HepG2 (cell line): ENCODE results near the gene BMPER. TPM values are rescaled to one million over a fixed set of nuclear protein-coding genes. Genes with fewer than 3 reads are reported as not detected.

Experiments used
- ATAC-seq: fragments of 200-7000 bp; cut with Tn5 transposase; 3 replicates; pipeline ENCODE4 v1.9.1; 2020; ENCODE audit warnings: mild to moderate bottlenecking, moderate library complexity
- BruUV-seq: library from RNA; stranded (reverse); fragments of 400-500 nt; replicated peaks from 2 replicates; lab custom pipeline; 2021; lab: Mats Ljungman, UMichigan
- CTCF ChIA-PET: fragments of 300-600 bp; formaldehyde crosslinking; extraction: SDS; loops from one replicate; lab custom pipeline; 2021; ENCODE audit warnings: low total read pairs, inconsistent platforms, low intra/inter-chr PET ratio; lab: Yijun Ruan, JAX
- POLR2A ChIA-PET: fragments of 350-600 bp; sonication (Branson Sonifier 250); formaldehyde crosslinking; loops from one replicate; lab custom pipeline; 2020; ENCODE audit warnings: antibody characterized with exemption, inconsistent platforms; lab: Yijun Ruan, JAX
- DNase-seq: peaks from one replicate; pipeline ENCODE4 v3.0.0-alpha.2; 2015; ENCODE audit warnings: low spot score
- FAIRE-seq: peaks from 3 replicates; lab custom pipeline; 2011; peaks lifted over from hg19 to GRCh38; lab: Jason Lieb, UNC
- H2AFZ ChIP-seq: one replicate; pipeline ENCODE4 v1.6.1; 2011; ENCODE audit warnings: low read length, inconsistent platforms
- H3K27ac ChIP-seq: fragments of 300-600 bp; 3 replicates; pipeline ENCODE4 v1.8.0; 2011; ENCODE audit warnings: mixed run types, mild to moderate bottlenecking, mixed read lengths, low read length, inconsistent platforms; ENCODE audit not compliant: insufficient read depth; ENCODE audit errors: extremely low read length
- H3K27me3 ChIP-seq, 2 experiments: fragments of 200-600 bp in 1 of 2; 2 replicates in 1 of 2; 3 replicates in 1 of 2; pipeline versions ENCODE4 v1.6.0 to v1.8.0; 2011; ENCODE audit warnings: low read length in 2 of 2, mild to moderate bottlenecking in 2 of 2, moderate library complexity in 2 of 2, inconsistent platforms in 1 of 2; ENCODE audit not compliant: insufficient read depth in 2 of 2, control insufficient read depth in 1 of 2
- H3K36me3 ChIP-seq, 2 experiments: fragments of 200-600 bp in 1 of 2; replicated peaks in 1 of 2; 2 replicates in 1 of 2; 3 replicates in 1 of 2; pipeline versions ENCODE4 v1.5.1 to v1.8.0; 2011; ENCODE audit warnings: low read length in 2 of 2, inconsistent platforms in 1 of 2; ENCODE audit not compliant: insufficient read depth in 2 of 2, control insufficient read depth in 1 of 2
- H3K4me1 ChIP-seq: 2 replicates; pipeline ENCODE4 v1.5.1; 2012; ENCODE audit warnings: low read length, inconsistent platforms; ENCODE audit not compliant: insufficient read depth
- H3K4me2 ChIP-seq: 2 replicates; pipeline ENCODE4 v1.6.0; 2011; ENCODE audit warnings: low read depth, low read length, inconsistent platforms
- H3K4me3 ChIP-seq, 3 experiments: fragments of 200-600 bp in 1 of 3; sonication (generic), shearing (Covaris generic) in 1 of 3; replicated peaks in 1 of 3; 2 replicates each; pipeline ENCODE4 v1.5.1; 2011 to 2016; ENCODE audit warnings: low read length in 3 of 3, inconsistent platforms in 2 of 3, low read depth in 2 of 3, mild to moderate bottlenecking in 2 of 3, control low read depth in 1 of 3, mixed read lengths in 1 of 3; ENCODE audit not compliant: insufficient read depth in 1 of 3
- H3K79me2 ChIP-seq: one replicate; pipeline ENCODE4 v1.6.1; 2011; ENCODE audit warnings: low read length, inconsistent platforms; ENCODE audit not compliant: insufficient read depth
- H3K9ac ChIP-seq: 2 replicates; pipeline ENCODE4 v1.6.0; 2011; ENCODE audit warnings: mild to moderate bottlenecking, low read depth, low read length, inconsistent platforms; ENCODE audit not compliant: insufficient read depth
- H3K9me3 ChIP-seq: 2 replicates; pipeline ENCODE4 v1.5.1; 2012; ENCODE audit warnings: mild to moderate bottlenecking, low read length
- H4K20me1 ChIP-seq: 2 replicates; pipeline ENCODE4 v1.6.0; 2011; ENCODE audit warnings: inconsistent platforms, mild to moderate bottlenecking, low read length, moderate library complexity; ENCODE audit not compliant: insufficient read depth
- CEBPG ChIP-seq: IDR thresholded peaks from 2 replicates; pipeline ENCODE4 v1.6.1; 2016
- CREM ChIP-seq, 2 experiments: sonication (generic) in 1 of 2; formaldehyde crosslinking in 1 of 2; IDR thresholded peaks; 2 replicates each; pipeline versions ENCODE4 v1.4.0 to v1.6.1; 2016 to 2020; ENCODE audit warnings: antibody characterized with exemption in 1 of 2, mild to moderate bottlenecking in 1 of 2, missing genetic modification reagents in 1 of 2
- ESRRA ChIP-seq: sonication (generic); formaldehyde crosslinking; IDR thresholded peaks from 2 replicates; pipeline ENCODE4 v1.5.1; 2020; ENCODE audit warnings: mild to moderate bottlenecking, low read depth, missing genetic modification reagents
- FOXM1 ChIP-seq: sonication (generic); formaldehyde crosslinking; IDR thresholded peaks from 2 replicates; pipeline ENCODE4 v1.5.0; 2020; ENCODE audit warnings: missing genetic modification reagents
- FOXO1 ChIP-seq: sonication (generic); formaldehyde crosslinking; IDR thresholded peaks from 2 replicates; pipeline ENCODE4 v1.4.0; 2020; ENCODE audit warnings: missing genetic modification reagents
- GATA4 ChIP-seq: sonication (generic); IDR thresholded peaks from 2 replicates; pipeline ENCODE4 v1.6.1; 2016; ENCODE audit warnings: antibody characterized with exemption, low read depth, borderline replicate concordance
- HOXA5 ChIP-seq: sonication (generic); formaldehyde crosslinking; IDR thresholded peaks from 2 replicates; pipeline ENCODE4 v1.4.0; 2020; ENCODE audit warnings: missing genetic modification reagents
- HOXA9 ChIP-seq: sonication (generic); formaldehyde crosslinking; IDR thresholded peaks from 2 replicates; pipeline ENCODE4 v1.8.1; 2022; ENCODE audit warnings: missing genetic modification reagents, mild to moderate bottlenecking, moderate library complexity, borderline replicate concordance
- KDM5A ChIP-seq: fragments of 200-600 bp; sonication (generic); IDR thresholded peaks from 2 replicates; pipeline ENCODE4 v1.7.0; 2018; ENCODE audit warnings: antibody characterized with exemption, mild to moderate bottlenecking, low read length, borderline replicate concordance
- NFKB2 ChIP-seq: sonication (generic); formaldehyde crosslinking; IDR thresholded peaks from 2 replicates; pipeline ENCODE4 v1.4.0; 2020; ENCODE audit warnings: missing genetic modification reagents, borderline replicate concordance
- SNRNP70 ChIP-seq: fragments of 200-400 bp; formaldehyde crosslinking; IDR thresholded peaks from 2 replicates; pipeline ENCODE4 v1.6.1; 2017; ENCODE audit warnings: mild to moderate bottlenecking, low read depth, low read length, moderate library complexity
- SRSF4 ChIP-seq: fragments of 200-400 bp; formaldehyde crosslinking; IDR thresholded peaks from one replicate; pipeline ENCODE4 v1.6.1; 2018; ENCODE audit warnings: mild to moderate bottlenecking, low read depth, low read length, moderate library complexity; ENCODE audit not compliant: poor library complexity, severe bottlenecking
- SSRP1 ChIP-seq: IDR thresholded peaks from 2 replicates; pipeline ENCODE4 v1.6.1; 2016; ENCODE audit warnings: control low read depth
- U2AF2 ChIP-seq: fragments of 200-400 bp; formaldehyde crosslinking; IDR thresholded peaks from 2 replicates; pipeline ENCODE4 v1.6.1; 2017; ENCODE audit warnings: low read depth, mild to moderate bottlenecking, low read length
- ZNF367 ChIP-seq: sonication (generic); formaldehyde crosslinking; IDR thresholded peaks from 2 replicates; pipeline ENCODE4 v1.4.0; 2020; ENCODE audit warnings: missing genetic modification reagents, borderline replicate concordance
- ZNF530 ChIP-seq: sonication (generic); formaldehyde crosslinking; IDR thresholded peaks from 2 replicates; pipeline ENCODE4 v1.5.0; 2020; ENCODE audit warnings: low read depth, mild to moderate bottlenecking, missing genetic modification reagents
- ZNF557 ChIP-seq: sonication (generic); formaldehyde crosslinking; IDR thresholded peaks from 2 replicates; pipeline ENCODE4 v1.4.0; 2020; ENCODE audit warnings: missing genetic modification reagents
- ZNF709 ChIP-seq: sonication (generic); formaldehyde crosslinking; IDR thresholded peaks from 2 replicates; pipeline ENCODE4 v1.5.0; 2020; ENCODE audit warnings: mild to moderate bottlenecking, missing genetic modification reagents
- ZNF713 ChIP-seq: sonication (generic); formaldehyde crosslinking; IDR thresholded peaks from 2 replicates; pipeline ENCODE4 v1.4.0; 2020; ENCODE audit warnings: mild to moderate bottlenecking, missing genetic modification reagents
- ZSCAN9 ChIP-seq: IDR thresholded peaks from 2 replicates; pipeline ENCODE4 v1.6.1; 2016; ENCODE audit warnings: borderline replicate concordance
- WGBS: methylation state at CpG from one replicate; pipeline ENCODE4 v1.1.6; 2017; ENCODE audit warnings: low lambda C conversion rate; 5-methylcytosine and 5-hydroxymethylcytosine counted together
- in situ Hi-C: cut with HindIII; loops from 2 replicates; pipeline ENCODE4 v1.10.0; 2017; ENCODE audit warnings: low pct_unique_long_range_greater_than_20kb; ENCODE audit not compliant: extremely low pct_ligation_motif_present
- intact Hi-C: fragments of 100-400 bp; cut with micrococcal nuclease; formaldehyde crosslinking; loops from one replicate; pipeline ENCODE4 v1.10.0; 2022; ENCODE audit not compliant: unreplicated experiment
- polyA plus RNA-seq, 8 experiments: library from polyadenylated mRNA; depleted of rRNA in 3 of 8; stranded (reverse) in 7 of 8; unstranded in 1 of 8; fragments of >200 nt; fragmentation: Illumina TruSeq in 4 of 8; extraction: Trizol in 4 of 8; gene quantifications; 2 replicates each; pipeline versions ENCODE4 v1.2.1 to v1.2.3, GENCODE V29; 2011 to 2016; ENCODE audit warnings: low read depth in 4 of 8, missing spikeins in 1 of 8, mixed read lengths in 1 of 8; ENCODE audit not compliant: insufficient read depth in 1 of 8
- total RNA-seq, 5 experiments: library from RNA; depleted of rRNA; stranded (reverse); fragments of >200 nt; fragmentation: Illumina TruSeq; extraction: Trizol; gene quantifications; 2 replicates each; pipeline ENCODE4 v1.2.3, GENCODE V29; 2016; ENCODE audit warnings: low read depth in 1 of 5

Gene BMPER
- total and polyA plus RNA-seq, 2 of the 13 experiments (the other 11 are each of a cell fraction or from before 2014, with no cell fraction given): not detected

- TF ChIP-seq ZNF530: no peak
- TF ChIP-seq SRSF4: no peak
- no peak for TF ChIP-seq U2AF2
- TF ChIP-seq FOXM1 (CRISPR knock-in tag): no peak
Measured at GRCh38 chr7:34025600-34025999, 120.3 kb downstream of the BMPER start (continued).

GRCh38 chr7:34026481-34027190, 121.3 kb downstream of the BMPER start:
- Histone ChIP-seq H3K4me1 (no peaks in the 10 kb centered on the region), H3K27ac (no peak overlapping the region), H3K79me2 (no peaks in the 10 kb centered on the region), H4K20me1 (no peaks in the 10 kb centered on the region), H2AFZ (no peak overlapping the region), H3K4me3 (no peak overlapping the region), H3K4me2 (no peak overlapping the region), H3K9ac (no peak overlapping the region), H3K36me3 (no peaks in the 10 kb centered on the region), H3K9me3 (no peaks in the 10 kb centered on the region), H3K27me3 (no peaks in the 10 kb centered on the region; a peak in 2 of 5 replicates)
- TF ChIP-seq SNRNP70: no peak
- ChIA-PET POLR2A (no interaction called here), CTCF (no interaction called here)
- 26% methylated on average over 4 of the region's 4 CpGs for whole genome bisulfite sequencing
- FAIRE-seq: no peak
- no peak for DNase-seq
- ATAC-seq: no peak
- BruUV-seq: no TSS peak
- intact Hi-C loops: no loop called here
- in situ Hi-C loops: no loop called here

GRCh38 chr7:34031156-34031555, 125.8 kb downstream of the BMPER start:
- Histone ChIP-seq H3K36me3 (no peaks in the 10 kb centered on the region), H4K20me1 (no peaks in the 10 kb centered on the region), H3K9me3 (no peaks in the 10 kb centered on the region), H2AFZ (no peak overlapping the region), H3K4me3 (no peak overlapping the region), H3K4me2 (no peak overlapping the region), H3K79me2 (no peaks in the 10 kb centered on the region), H3K4me1 (peaks cover 12% of the 10 kb centered on the region), H3K9ac (no peak overlapping the region), H3K27ac (no peak overlapping the region), H3K27me3 (no peaks in the 10 kb centered on the region)
- 19% methylated on average over 2 of the region's 2 CpGs for WGBS
- no TSS peak for BruUV-seq
- CTCF ChIA-PET: no interaction called here
- intact Hi-C loops: no loop called here
- ATAC-seq (no peak), FAIRE-seq (no peak), DNase-seq (no peak)
- POLR2A ChIA-PET: no interaction called here
- in situ Hi-C loops: no loop called here
- TF ChIP-seq ZNF557 (CRISPR knock-in tag) (no peak), GATA4 (no peak), NFKB2 (CRISPR knock-in tag) (no peak), CEBPG (no peak), ZNF713 (CRISPR knock-in tag) (no peak), ESRRA (CRISPR knock-in tag) (no peak), ZNF709 (no peak), ZSCAN9 (CRISPR knock-in tag) (no peak), ZNF367 (CRISPR knock-in tag) (no peak), HOXA5 (CRISPR knock-in tag) (no peak), ZNF530 (no peak), KDM5A (no peak), SSRP1 (no peak), CREM (IDR thresholded peaks at IDR 0.05) (no peak), CREM (CRISPR knock-in tag; IDR thresholded peaks at IDR 0.05) (no peak), HOXA9 (CRISPR knock-in tag) (no peak), FOXO1 (CRISPR knock-in tag) (no peak)
